Right atrium auricular region (tissue), 2 donors: Measurements from ENCODE around the gene TMEM11. TPM values are rescaled to one million over a fixed set of nuclear protein-coding genes. Genes with fewer than 3 reads are reported as not detected.
"Not testable (repeated sequence)": the region's sequence is repeated elsewhere in the genome, so short reads cannot be mapped to it uniquely, and the experiment has no call there.

Experiments used
- DNase-seq: peaks from one replicate; pipeline ENCODE4 v3.0.0-alpha.2; 2019; ENCODE audit warnings: low spot score
- H3K27ac ChIP-seq, 2 donors: fragments of 200-600 bp; sonication (generic); 1 replicate in 1 of 2; 2 replicates in 1 of 2; pipeline ENCODE4 v1.5.1; 2016 to 2019
- H3K27me3 ChIP-seq, 2 donors: fragments of 200-600 bp; sonication (generic); one replicate each; pipeline versions ENCODE4 v1.5.1 to v1.6.0; 2017 to 2019
- H3K36me3 ChIP-seq: fragments of 200-600 bp; sonication (generic); one replicate; pipeline ENCODE4 v1.5.1; 2016
- H3K4me1 ChIP-seq, 2 donors: fragments of 200-600 bp; sonication (generic); one replicate each; pipeline versions ENCODE4 v1.5.1 to v1.6.0; 2017 to 2019
- H3K4me3 ChIP-seq, 2 donors: fragments of 200-600 bp; sonication (generic); 1 replicate in 1 of 2; 2 replicates in 1 of 2; pipeline ENCODE4 v1.5.1; 2017 to 2019; ENCODE audit warnings: mild to moderate bottlenecking in 1 of 2, moderate library complexity in 1 of 2
- H3K9me3 ChIP-seq, 2 donors: fragments of 200-600 bp; sonication (generic); one replicate each; pipeline ENCODE4 v1.5.1; 2019
- CTCF ChIP-seq, 2 donors: fragments of 200-600 bp; sonication (generic); IDR thresholded peaks; one replicate each; pipeline ENCODE4 v1.5.1; 2019; ENCODE audit warnings: antibody characterized with exemption in 2 of 2
- total RNA-seq, 2 donors: library from RNA; depleted of rRNA; stranded (reverse); fragments of >200 nt; gene quantifications; one replicate each; pipeline ENCODE4 v1.1.0, GENCODE V29; 2016

TMEM11 gene
- total RNA-seq, 2 donors from 2014 or later: 25.5 to 27.2 TPM

- no peaks in the 10 kb centered on the region for H3K27me3 ChIP-seq
- H3K4me3 ChIP-seq: no peak overlapping the region
- no peaks in the 10 kb centered on the region for H3K4me1 ChIP-seq
- H3K9me3 ChIP-seq: peaks cover 0 to 5% of the 10 kb centered on the region in 2 donors
- H3K27ac ChIP-seq: no peak overlapping the region
- no peak for DNase-seq
- no peak for TF ChIP-seq CTCF (IDR thresholded peaks at IDR 0.05)
- H3K36me3 ChIP-seq: no peaks in the 10 kb centered on the region
Measured at GRCh38 chr17:21228845-21229244, 14.9 kb upstream of the TMEM11 start.

- Histone ChIP-seq H3K4me1 (no peaks in the 10 kb centered on the region), H3K4me3 (no peak overlapping the region), H3K27ac (no peak overlapping the region), H3K27me3 (no peaks in the 10 kb centered on the region), H3K9me3 (peaks cover 0 to 5% of the 10 kb centered on the region in 2 donors), H3K36me3 (no peaks in the 10 kb centered on the region)
- no peak for DNase-seq
- TF ChIP-seq CTCF (IDR thresholded peaks at IDR 0.05): no peak
Measured at GRCh38 chr17:21228111-21228510, 14.2 kb upstream of the TMEM11 start.

- not testable (repeated sequence) for H3K4me1 ChIP-seq, H3K9me3 ChIP-seq, H3K36me3 ChIP-seq, H3K27me3 ChIP-seq, H3K4me3 ChIP-seq, H3K27ac ChIP-seq, DNase-seq
Measured at GRCh38 chr17:21227277-21227676, 13.3 kb upstream of the TMEM11 start.

GRCh38 chr17:21223086-21223485, 9.1 kb upstream of the TMEM11 start:
- Histone ChIP-seq H3K27ac (no peak overlapping the region), H3K9me3 (no peaks in the 10 kb centered on the region), H3K36me3 (no peaks in the 10 kb centered on the region), H3K27me3 (no peaks in the 10 kb centered on the region), H3K4me1 (no peaks in the 10 kb centered on the region), H3K4me3 (no peak overlapping the region)
- no peak for TF ChIP-seq CTCF (IDR thresholded peaks at IDR 0.05)
- DNase-seq: no peak

GRCh38 chr17:21218831-21219380, 4.9 kb upstream of the TMEM11 start:
- H3K4me3 ChIP-seq: no peak overlapping the region
- no peaks in the 10 kb centered on the region for H3K36me3 ChIP-seq
- H3K9me3 ChIP-seq: no peaks in the 10 kb centered on the region
- H3K4me1 ChIP-seq: peaks cover 0 to 13% of the 10 kb centered on the region in 2 donors
- no peak for TF ChIP-seq CTCF (IDR thresholded peaks at IDR 0.05)
- H3K27ac ChIP-seq: no peak overlapping the region
- DNase-seq: no peak
- no peaks in the 10 kb centered on the region for H3K27me3 ChIP-seq

- no peak for DNase-seq
- H3K4me3 ChIP-seq: no peak overlapping the region
- no peak overlapping the region for H3K27ac ChIP-seq
- no peaks in the 10 kb centered on the region for H3K9me3 ChIP-seq
- H3K4me1 ChIP-seq: peaks cover 0 to 16% of the 10 kb centered on the region in 2 donors
- TF ChIP-seq CTCF (IDR thresholded peaks at IDR 0.05): no peak
- no peaks in the 10 kb centered on the region for H3K36me3 ChIP-seq
- no peaks in the 10 kb centered on the region for H3K27me3 ChIP-seq
Measured at GRCh38 chr17:21218101-21218500, 4.1 kb upstream of the TMEM11 start.
